Naive thymus-derived CD8-positive, alpha-beta T cell (primary cell): ENCODE measurements around the gene SLC2A8. TPM values are rescaled to one million over a fixed set of nuclear protein-coding genes. Genes with fewer than 3 reads are reported as not detected.
A peak's percentile ranks its signal among the peaks of the same experiment; 100 is the strongest.

Experiments
- ATAC-seq, 2 donors: fragments of 150-1000 bp; cut with Tn5 transposase in 1 of 2; sonication (Bioruptor Pico), chemical (Tn5 transposase) in 1 of 2; 1 replicate in 1 of 2; 2 replicates in 1 of 2; pipeline ENCODE4 v1.10.0; 2021; ENCODE audit warnings: mild to moderate bottlenecking in 2 of 2, moderate library complexity in 2 of 2
- POLR2A ChIA-PET: fragments of 350-600 bp; sonication (Branson Sonifier 250); formaldehyde crosslinking; loops from one replicate; lab custom pipeline; 2021; ENCODE audit warnings: antibody characterized with exemption; lab: Charles Lee
- DNase-seq, 10 donors: peaks; one replicate each; pipeline versions ENCODE4 v3.0.0 to v3.0.0-alpha.2; 2020 to 2022
- H3K27ac Mint-ChIP-seq, 10 donors: one replicate each; pipeline ENCODE4 v1.8.0; 2020 to 2022; ENCODE audit warnings: mild to moderate bottlenecking in 10 of 10, mixed read lengths in 10 of 10, moderate library complexity in 4 of 10, inconsistent platforms in 1 of 10
- H3K27me3 Mint-ChIP-seq, 5 donors: one replicate each; pipeline ENCODE4 v1.8.0; 2021 to 2022; ENCODE audit warnings: mixed read lengths in 5 of 5
- H3K36me3 Mint-ChIP-seq, 3 donors: one replicate each; pipeline ENCODE4 v1.8.0; 2020 to 2022; ENCODE audit warnings: mixed read lengths in 3 of 3, mild to moderate bottlenecking in 2 of 3, inconsistent platforms in 1 of 3
- H3K4me1 Mint-ChIP-seq, 4 donors: one replicate each; pipeline ENCODE4 v1.8.0; 2021 to 2022; ENCODE audit warnings: mixed read lengths in 4 of 4
- H3K4me3 Mint-ChIP-seq, 10 donors: one replicate each; pipeline ENCODE4 v1.8.0; 2020 to 2022; ENCODE audit warnings: mild to moderate bottlenecking in 10 of 10, mixed read lengths in 10 of 10, moderate library complexity in 6 of 10, inconsistent platforms in 1 of 10
- H3K9me3 Mint-ChIP-seq, 9 donors: one replicate each; pipeline ENCODE4 v1.8.0; 2020 to 2022; ENCODE audit warnings: mixed read lengths in 9 of 9, mild to moderate bottlenecking in 3 of 9, inconsistent platforms in 1 of 9, moderate library complexity in 1 of 9
- polyA plus RNA-seq, 3 donors: library from polyadenylated mRNA; unstranded; fragments of 300-500 nt; fragmentation: Illumina TruSeq; gene quantifications; one replicate each; pipeline ENCODE4 v1.2.3, GENCODE V29; 2021
- total RNA-seq, 8 experiments: library from RNA in 2 of 8; stranded (reverse) in 2 of 8; gene quantifications; one replicate each; pipeline ENCODE4 v1.2.3 and lab custom pipeline; 2021 to 2026

SLC2A8 gene
- total and polyA plus RNA-seq, 5 experiments from 2014 or later: 0.19 to 1.2 (median 0.39) TPM; not detected in 2

GRCh38 chr9:127361561-127361960 lies 35.4 kb upstream of the SLC2A8 start:
- H3K9me3 Mint-ChIP-seq: no peaks in the 10 kb centered on the region
- no peak overlapping the region for H3K4me3 Mint-ChIP-seq
- H3K4me1 Mint-ChIP-seq: peaks cover 0 to 8% (median 0%) of the 10 kb centered on the region in 4 donors
- DNase-seq (no peak), ATAC-seq (no peak)
- H3K36me3 Mint-ChIP-seq: peaks cover 0 to 6% (median 0%) of the 10 kb centered on the region in 3 donors
- POLR2A ChIA-PET: no interaction called here
- peaks cover 7 to 55% (median 26%) of the 10 kb centered on the region in 5 donors for H3K27me3 Mint-ChIP-seq
- no peak overlapping the region for H3K27ac Mint-ChIP-seq

DNA sequence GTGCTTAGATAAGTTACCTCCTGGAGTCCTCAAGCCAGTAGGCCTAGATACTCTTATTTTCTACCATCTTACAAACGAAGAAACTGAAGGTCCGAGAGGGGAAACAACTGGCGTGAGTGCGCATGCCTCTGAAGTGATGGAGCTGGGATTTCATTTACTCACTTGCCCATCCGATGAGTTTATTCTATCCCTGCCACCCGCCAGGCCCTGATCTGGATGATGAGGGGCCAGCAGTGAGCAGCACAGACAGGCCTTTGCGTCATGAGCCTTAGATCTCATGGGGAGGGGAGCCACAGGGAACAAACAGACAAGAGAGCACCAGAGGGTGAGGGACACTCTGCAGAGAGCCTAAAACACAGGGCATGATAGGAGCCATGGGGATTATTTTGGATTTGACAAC lies 34.1 kb upstream of the SLC2A8 start:
- Mint-ChIP-seq H3K4me3 (no peak overlapping the region), H3K27ac (peak overlapping the region in 1 of 10 donors; percentile 30), H3K36me3 (peaks cover 0 to under 1% (median 0%) of the 10 kb centered on the region in 3 donors), H3K4me1 (peaks cover 0 to 8% (median 0%) of the 10 kb centered on the region in 4 donors), H3K27me3 (peaks cover 13 to 52% (median 30%) of the 10 kb centered on the region in 5 donors), H3K9me3 (no peaks in the 10 kb centered on the region)
- ATAC-seq (no peak), DNase-seq (no peak)
- POLR2A ChIA-PET: no interaction called here

- POLR2A ChIA-PET: interaction anchor here (0.6 kb wide), 1 partner anchor 379 kb away, joined by 3 read pairs; no protein-coding TSS in a partner anchor
- Mint-ChIP-seq H3K36me3 (no peaks in the 10 kb centered on the region), H3K4me1 (peaks cover 0 to 8% (median 0%) of the 10 kb centered on the region in 4 donors), H3K27ac (no peak overlapping the region), H3K4me3 (no peak overlapping the region), H3K27me3 (peaks cover 29 to 69% (median 45%) of the 10 kb centered on the region in 5 donors), H3K9me3 (no peaks in the 10 kb centered on the region)
- ATAC-seq: no peak
- DNase-seq: no peak
These were observed 31.5 kb upstream of the SLC2A8 start for GRCh38 chr9:127365461-127365860.

GRCh38 chr9:127366594-127366993 lies 30.4 kb upstream of the SLC2A8 start:
- Mint-ChIP-seq H3K4me1 (peaks cover 0 to 3% (median 0%) of the 10 kb centered on the region in 4 donors), H3K27ac (no peak overlapping the region), H3K27me3 (peaks cover 39 to 76% (median 52%) of the 10 kb centered on the region in 5 donors), H3K9me3 (no peaks in the 10 kb centered on the region), H3K36me3 (no peaks in the 10 kb centered on the region), H3K4me3 (no peak overlapping the region)
- POLR2A ChIA-PET: no interaction called here
- ATAC-seq (no peak), DNase-seq (no peak)

- ATAC-seq (no peak), DNase-seq (no peak)
- Mint-ChIP-seq H3K4me1 (no peaks in the 10 kb centered on the region), H3K36me3 (no peaks in the 10 kb centered on the region), H3K4me3 (no peak overlapping the region), H3K9me3 (no peaks in the 10 kb centered on the region), H3K27ac (peak overlapping the region in 1 of 10 donors; percentile 75), H3K27me3 (peaks cover 45 to 76% (median 55%) of the 10 kb centered on the region in 5 donors)
- POLR2A ChIA-PET: interaction anchor here (0.7 to 0.8 kb wide), 2 partner anchors 13 to 82 kb away, joined by 3 to 4 read pairs; partner anchors contain the start of genes LRSAM1 and RPL12
These were observed 28.0 kb upstream of the SLC2A8 start for GRCh38 chr9:127368852-127369402.

- Mint-ChIP-seq H3K27ac (no peak overlapping the region), H3K4me1 (no peaks in the 10 kb centered on the region), H3K36me3 (no peaks in the 10 kb centered on the region), H3K9me3 (peaks cover 0 to under 1% (median 0%) of the 10 kb centered on the region in 9 donors), H3K27me3 (peaks cover 47 to 76% (median 55%) of the 10 kb centered on the region in 5 donors), H3K4me3 (no peak overlapping the region)
- POLR2A ChIA-PET: interaction anchor here (0.7 to 0.8 kb wide), 3 partner anchors 11 to 82 kb away, joined by 3 to 5 read pairs (median 4); partner anchors contain the start of genes LRSAM1 and RPL12
- DNase-seq: no peak
- no peak for ATAC-seq
These were observed 27.5 kb upstream of the SLC2A8 start for GRCh38 chr9:127369428-127369827.

DNA sequence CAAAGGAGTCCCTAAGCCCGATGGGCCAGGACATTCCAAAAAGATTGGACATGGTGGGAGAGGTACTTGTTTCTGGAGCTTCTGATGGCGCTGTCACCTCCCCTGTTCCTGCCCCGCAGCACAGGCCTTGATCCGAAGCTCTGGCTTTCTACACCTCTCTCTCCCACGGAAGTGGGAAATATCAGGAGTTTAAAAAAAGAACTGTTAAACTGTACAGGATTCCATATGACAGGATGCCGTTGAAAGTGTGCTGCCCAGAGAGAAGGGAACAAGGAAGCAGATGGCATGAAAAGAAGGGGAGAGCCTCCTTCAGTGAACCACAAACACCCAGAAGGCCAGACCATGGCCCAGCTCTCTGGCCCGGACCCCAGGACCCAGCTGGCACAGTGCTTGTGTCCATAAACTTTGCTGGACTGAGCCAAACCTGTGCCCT lies 26.8 kb upstream of the SLC2A8 start:
- no peak overlapping the region for H3K27ac Mint-ChIP-seq
- peaks cover 0 to 2% (median 0%) of the 10 kb centered on the region in 9 donors for H3K9me3 Mint-ChIP-seq
- ATAC-seq (no peak), DNase-seq (no peak)
- POLR2A ChIA-PET: interaction anchor here (0.7 kb wide), 1 partner anchor 10 kb away, joined by 5 read pairs; no protein-coding TSS in a partner anchor
- peaks cover 47 to 78% (median 61%) of the 10 kb centered on the region in 5 donors for H3K27me3 Mint-ChIP-seq
- H3K4me3 Mint-ChIP-seq: no peak overlapping the region
- no peaks in the 10 kb centered on the region for H3K4me1 Mint-ChIP-seq
- no peaks in the 10 kb centered on the region for H3K36me3 Mint-ChIP-seq

- POLR2A ChIA-PET: no interaction called here
- Mint-ChIP-seq H3K36me3 (no peaks in the 10 kb centered on the region), H3K4me3 (no peak overlapping the region), H3K4me1 (no peaks in the 10 kb centered on the region), H3K9me3 (peaks cover 0 to 2% (median 0%) of the 10 kb centered on the region in 9 donors), H3K27me3 (peaks cover 47 to 85% (median 68%) of the 10 kb centered on the region in 5 donors), H3K27ac (no peak overlapping the region)
- no peak for ATAC-seq
- DNase-seq: no peak
These were observed 26.0 kb upstream of the SLC2A8 start for GRCh38 chr9:127370672-127371648.

DNA sequence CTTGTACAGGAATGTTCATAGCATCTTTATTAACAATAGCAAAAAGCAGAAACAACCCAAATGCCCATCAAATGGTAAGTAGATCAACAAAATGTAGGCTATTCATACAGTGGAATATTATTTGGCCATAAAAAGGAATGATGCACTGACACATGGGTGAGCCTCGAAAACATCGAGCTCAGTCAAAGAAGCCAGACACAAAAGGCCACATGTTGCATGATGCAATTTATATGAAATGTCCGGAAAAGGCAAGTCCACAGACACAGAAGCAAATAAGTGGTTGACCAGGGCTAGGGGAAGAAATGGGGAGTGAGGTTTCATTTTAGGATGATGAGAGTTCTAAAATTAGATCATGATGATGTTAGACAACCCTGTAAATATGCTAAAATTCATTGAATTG lies 16.5 kb upstream of the SLC2A8 start:
- Mint-ChIP-seq H3K36me3 (peaks cover 4 to 12% (median 7%) of the 10 kb centered on the region in 3 donors), H3K27me3 (peaks cover 42 to 84% (median 63%) of the 10 kb centered on the region in 5 donors), H3K4me3 (no peak overlapping the region), H3K27ac (no peak overlapping the region), H3K4me1 (peaks cover 0 to 7% (median 2%) of the 10 kb centered on the region in 4 donors), H3K9me3 (peaks cover 0 to 37% (median 9%) of the 10 kb centered on the region in 9 donors)
- ATAC-seq (no peak), DNase-seq (no peak)
- POLR2A ChIA-PET: interaction anchor here (1.3 kb wide), 1 partner anchor 11 kb away, joined by 5 read pairs; no protein-coding TSS in a partner anchor

DNA sequence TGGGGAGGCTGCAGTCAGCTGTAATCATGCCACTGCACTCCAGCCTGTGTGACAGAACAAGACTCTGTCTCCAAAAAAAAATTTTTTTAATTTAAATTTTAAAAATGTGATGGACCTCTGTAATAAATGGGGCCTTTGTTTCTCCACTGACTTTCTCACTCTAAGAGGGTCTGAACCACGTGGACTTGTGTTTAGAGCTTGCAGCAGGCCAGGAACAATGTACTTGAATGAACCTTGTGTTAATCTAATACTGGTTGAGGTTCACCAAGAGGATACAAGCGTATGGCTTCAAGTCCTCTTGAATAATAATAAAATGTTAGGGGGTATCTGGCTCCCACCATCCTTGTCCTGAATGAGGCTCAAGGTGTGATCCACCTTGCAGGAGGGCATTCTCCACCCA lies 14.4 kb upstream of the SLC2A8 start:
- Mint-ChIP-seq H3K27ac (no peak overlapping the region), H3K36me3 (peaks cover 4 to 12% (median 7%) of the 10 kb centered on the region in 3 donors), H3K27me3 (peaks cover 53 to 86% (median 66%) of the 10 kb centered on the region in 5 donors), H3K9me3 (peaks cover 0 to 32% (median 9%) of the 10 kb centered on the region in 9 donors), H3K4me3 (no peak overlapping the region), H3K4me1 (peaks cover 0 to 20% (median 9%) of the 10 kb centered on the region in 4 donors)
- no peak for ATAC-seq
- POLR2A ChIA-PET: interaction anchor here (0.6 kb wide), 1 partner anchor 1566 kb away, joined by 3 read pairs; no protein-coding TSS in a partner anchor
- DNase-seq: no peak

- POLR2A ChIA-PET: no interaction called here
- Mint-ChIP-seq H3K4me3 (no peak overlapping the region), H3K9me3 (peaks cover 0 to 17% (median 6%) of the 10 kb centered on the region in 9 donors), H3K36me3 (peaks cover 4 to 10% (median 6%) of the 10 kb centered on the region in 3 donors), H3K27ac (peak overlapping the region in 1 of 10 donors; percentile 46), H3K4me1 (peaks cover 14 to 33% (median 21%) of the 10 kb centered on the region in 4 donors), H3K27me3 (peaks cover 53 to 84% (median 64%) of the 10 kb centered on the region in 5 donors)
- ATAC-seq (no peak), DNase-seq (no peak)
These were observed 12.8 kb upstream of the SLC2A8 start for GRCh38 chr9:127384016-127384730.

DNA sequence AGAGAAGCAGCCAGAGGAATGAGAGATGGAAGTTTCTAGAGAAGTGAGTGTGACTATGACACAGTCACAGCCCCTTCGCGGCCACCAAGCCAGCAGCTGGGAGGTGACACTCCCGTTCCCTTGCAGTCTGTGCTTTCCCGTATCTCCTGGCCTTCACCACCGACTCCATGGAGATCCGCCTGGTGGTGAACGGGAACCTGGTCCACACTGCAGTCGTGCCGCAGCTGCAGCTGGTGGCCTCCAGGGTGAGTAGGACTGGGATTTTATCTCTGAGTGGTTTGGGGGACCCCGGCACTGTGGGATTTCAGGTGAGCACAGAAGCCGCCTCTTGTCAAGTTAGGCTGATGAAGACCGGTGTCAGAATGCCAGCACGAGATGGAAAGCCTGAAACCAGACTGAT lies 12.1 kb upstream of the SLC2A8 start:
- H3K27me3 Mint-ChIP-seq: peaks cover 52 to 81% (median 58%) of the 10 kb centered on the region in 5 donors
- DNase-seq (no peak), ATAC-seq (no peak)
- peaks cover 3 to 7% (median 4%) of the 10 kb centered on the region in 3 donors for H3K36me3 Mint-ChIP-seq
- H3K4me1 Mint-ChIP-seq: peaks cover 17 to 35% (median 22%) of the 10 kb centered on the region in 4 donors
- H3K9me3 Mint-ChIP-seq: peaks cover 0 to 10% (median 4%) of the 10 kb centered on the region in 9 donors
- no peak overlapping the region for H3K27ac Mint-ChIP-seq
- POLR2A ChIA-PET: no interaction called here
- H3K4me3 Mint-ChIP-seq: no peak overlapping the region
